Tibial artery (tissue), 4 donors: Measurements from ENCODE around the gene NHLRC2.

Experiments
- DNase-seq, 2 donors: peaks; one replicate each; pipeline ENCODE4 v3.0.0-alpha.2; 2019
- H3K27ac ChIP-seq, 2 donors: fragments of 200-600 bp; sonication (generic) in 1 of 2; 1 replicate in 1 of 2; 2 replicates in 1 of 2; pipeline ENCODE4 v1.5.1; 2018 to 2019; ENCODE audit warnings: mild to moderate bottlenecking in 1 of 2
- H3K27me3 ChIP-seq, 2 donors: fragments of 200-600 bp; sonication (generic) in 1 of 2; one replicate each; pipeline versions ENCODE4 v1.5.1 to v1.6.0; 2016 to 2019
- H3K36me3 ChIP-seq, 3 donors: fragments of 200-600 bp; sonication (generic) in 2 of 3; one replicate each; pipeline ENCODE4 v1.5.1; 2016 to 2019; ENCODE audit warnings: mild to moderate bottlenecking in 2 of 3
- H3K4me1 ChIP-seq, 4 donors: fragments of 200-600 bp; sonication (generic) in 2 of 4; 1 replicate in 3 of 4; 2 replicates in 1 of 4; pipeline ENCODE4 v1.5.1; 2016 to 2019
- H3K4me3 ChIP-seq, 2 donors: fragments of 200-600 bp; sonication (generic) in 1 of 2; 1 replicate in 1 of 2; 2 replicates in 1 of 2; pipeline ENCODE4 v1.5.1; 2018 to 2019; ENCODE audit warnings: mild to moderate bottlenecking in 2 of 2
- H3K9me3 ChIP-seq, 3 donors: fragments of 200-600 bp; sonication (generic) in 1 of 3; one replicate each; pipeline ENCODE4 v1.5.1; 2016 to 2019
- intact Hi-C: fragments of 100-400 bp; cut with DNase I; formaldehyde crosslinking; loops from one replicate; pipeline ENCODE4 v1.15.0; 2023; ENCODE audit warnings: low total_unique reads
- TF ChIP-seq, protein P1 (sequence below), 2 experiments: fragments of 200-600 bp in 1 of 2; fragments of 450-650 bp in 1 of 2; IDR thresholded peaks; one replicate each; pipeline ENCODE4 v1.5.1; 2017 to 2019; ENCODE audit warnings: antibody characterized with exemption in 2 of 2, mild to moderate bottlenecking in 1 of 2, moderate library complexity in 1 of 2

Gene NHLRC2

DNA sequence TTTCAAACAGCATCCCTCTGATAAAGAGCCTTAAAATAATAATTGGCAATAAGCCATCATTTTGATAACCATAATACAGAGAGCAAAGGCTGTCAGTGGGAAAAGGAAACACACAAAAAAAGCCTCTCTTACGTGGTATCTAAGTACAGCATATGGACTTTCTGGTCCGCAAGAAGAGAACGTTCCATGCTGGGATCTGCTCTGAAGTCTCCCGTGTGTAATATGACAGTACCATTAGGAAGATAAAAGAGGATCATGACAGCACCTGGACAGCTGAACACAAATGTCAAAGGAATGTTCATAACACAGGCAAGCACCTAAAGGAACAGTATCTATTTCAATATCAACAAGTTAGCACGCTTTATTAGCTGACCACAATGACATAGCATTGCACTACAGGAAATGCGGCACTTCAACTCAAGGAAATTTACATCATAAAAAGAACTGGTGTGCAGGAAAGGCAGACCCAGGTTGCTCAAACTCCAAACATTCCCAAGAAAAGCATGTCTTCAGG lies 10.4 kb upstream of the NHLRC2 start:
- no peak for DNase-seq
- Histone ChIP-seq H3K27ac (no peak overlapping the region), H3K36me3 (peaks cover 11 to 32% (median 28%) of the 10 kb centered on the region in 3 donors), H3K4me1 (no peaks in the 10 kb centered on the region), H3K27me3 (no peaks in the 10 kb centered on the region), H3K9me3 (no peaks in the 10 kb centered on the region), H3K4me3 (no peak overlapping the region)
- intact Hi-C loops = no loop called here
- TF ChIP-seq, protein P1, sequence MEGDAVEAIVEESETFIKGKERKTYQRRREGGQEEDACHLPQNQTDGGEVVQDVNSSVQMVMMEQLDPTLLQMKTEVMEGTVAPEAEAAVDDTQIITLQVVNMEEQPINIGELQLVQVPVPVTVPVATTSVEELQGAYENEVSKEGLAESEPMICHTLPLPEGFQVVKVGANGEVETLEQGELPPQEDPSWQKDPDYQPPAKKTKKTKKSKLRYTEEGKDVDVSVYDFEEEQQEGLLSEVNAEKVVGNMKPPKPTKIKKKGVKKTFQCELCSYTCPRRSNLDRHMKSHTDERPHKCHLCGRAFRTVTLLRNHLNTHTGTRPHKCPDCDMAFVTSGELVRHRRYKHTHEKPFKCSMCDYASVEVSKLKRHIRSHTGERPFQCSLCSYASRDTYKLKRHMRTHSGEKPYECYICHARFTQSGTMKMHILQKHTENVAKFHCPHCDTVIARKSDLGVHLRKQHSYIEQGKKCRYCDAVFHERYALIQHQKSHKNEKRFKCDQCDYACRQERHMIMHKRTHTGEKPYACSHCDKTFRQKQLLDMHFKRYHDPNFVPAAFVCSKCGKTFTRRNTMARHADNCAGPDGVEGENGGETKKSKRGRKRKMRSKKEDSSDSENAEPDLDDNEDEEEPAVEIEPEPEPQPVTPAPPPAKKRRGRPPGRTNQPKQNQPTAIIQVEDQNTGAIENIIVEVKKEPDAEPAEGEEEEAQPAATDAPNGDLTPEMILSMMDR (IDR thresholded peaks at IDR 0.05) = no peak

DNA sequence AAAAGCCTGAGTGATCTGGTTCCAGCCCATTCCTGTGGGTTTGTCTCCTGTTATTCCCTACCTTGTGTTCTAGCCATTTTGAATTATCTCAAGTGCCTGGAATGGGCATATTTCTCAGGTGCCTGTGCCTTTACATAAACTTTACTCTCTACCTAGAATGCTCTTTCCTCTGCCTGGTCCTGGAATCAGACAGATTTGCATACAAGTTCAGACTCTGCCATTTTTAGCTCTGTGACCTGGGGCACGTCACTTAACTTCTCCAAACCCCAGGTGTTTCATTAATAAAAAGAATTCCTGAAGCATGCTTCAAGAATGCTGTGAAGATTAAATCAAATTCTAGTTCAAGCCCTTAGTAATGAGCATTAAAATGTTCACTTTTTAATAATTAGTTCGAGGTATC lies 8.4 kb upstream of the NHLRC2 start:
- Histone ChIP-seq H3K4me1 (no peaks in the 10 kb centered on the region), H3K36me3 (peaks cover 11 to 29% (median 18%) of the 10 kb centered on the region in 3 donors), H3K27me3 (no peaks in the 10 kb centered on the region), H3K27ac (no peak overlapping the region), H3K9me3 (no peaks in the 10 kb centered on the region), H3K4me3 (no peak overlapping the region)
- intact Hi-C loops = no loop called here
- TF ChIP-seq, protein P1 (IDR thresholded peaks at IDR 0.05) = no peak
- DNase-seq = no peak

DNA sequence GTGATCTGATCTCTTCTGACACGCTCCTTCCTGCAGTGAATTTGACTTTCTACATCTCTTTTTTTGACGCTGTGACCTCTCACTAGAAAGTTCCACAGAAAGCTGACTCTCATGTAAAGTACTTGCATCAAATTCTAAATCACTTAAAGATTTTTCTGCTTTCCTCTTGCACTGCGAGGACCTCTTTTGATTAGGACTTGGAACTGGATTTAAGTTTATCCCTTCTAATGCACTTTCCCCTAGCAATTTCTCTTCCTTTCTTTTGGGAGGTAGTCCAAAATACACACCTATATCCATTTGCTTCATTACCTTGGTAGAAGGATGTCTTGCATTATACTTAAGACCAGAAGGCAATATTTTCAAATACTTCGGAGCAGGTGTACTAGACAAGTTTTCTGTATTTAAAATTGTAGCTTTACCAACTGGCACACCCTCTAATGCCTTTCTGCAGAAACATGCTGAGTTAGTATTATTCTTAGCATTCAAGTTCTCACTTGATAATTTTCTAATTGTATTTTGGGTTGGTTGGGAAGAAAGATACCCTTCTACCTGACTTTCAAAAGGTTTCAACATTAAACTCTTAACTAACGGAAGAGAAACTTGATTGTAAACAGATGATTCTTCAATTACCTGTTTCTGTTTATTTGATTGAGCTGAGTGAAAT lies 5.2 kb upstream of the NHLRC2 start:
- Histone ChIP-seq H3K36me3 (peaks cover 9 to 17% (median 17%) of the 10 kb centered on the region in 3 donors), H3K27ac (no peak overlapping the region), H3K27me3 (no peaks in the 10 kb centered on the region), H3K4me1 (peaks cover 0 to 17% (median 10%) of the 10 kb centered on the region in 4 donors), H3K9me3 (no peaks in the 10 kb centered on the region), H3K4me3 (no peak overlapping the region)
- TF ChIP-seq, protein P1 (IDR thresholded peaks at IDR 0.05) = no peak
- DNase-seq = no peak
- intact Hi-C loops = no loop called here

DNA sequence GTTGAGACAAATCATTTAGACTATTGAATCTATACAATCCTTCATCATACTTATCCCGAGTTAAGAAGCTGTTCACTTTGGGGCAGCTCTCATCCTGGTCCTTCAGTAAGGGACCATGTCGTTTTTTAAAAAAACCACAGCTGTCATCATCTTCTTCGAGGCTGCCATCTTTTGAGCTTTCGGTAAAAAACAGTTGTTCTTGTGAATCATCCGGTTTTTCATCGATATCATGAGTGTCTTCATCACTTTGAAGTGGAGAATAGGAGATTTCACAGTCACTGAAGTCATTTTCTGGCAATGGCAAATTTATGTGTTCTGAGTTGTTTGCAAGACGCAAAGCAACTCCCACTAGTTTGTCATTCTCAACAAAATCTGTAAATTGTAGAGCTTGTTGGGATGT lies 4.5 kb upstream of the NHLRC2 start:
- H3K9me3 ChIP-seq = no peaks in the 10 kb centered on the region
- H3K4me3 ChIP-seq = no peak overlapping the region
- intact Hi-C loops = no loop called here
- H3K4me1 ChIP-seq = peaks cover 0 to 17% (median 10%) of the 10 kb centered on the region in 4 donors
- DNase-seq = no peak
- H3K27me3 ChIP-seq = no peaks in the 10 kb centered on the region
- TF ChIP-seq, protein P1 (IDR thresholded peaks at IDR 0.05) = no peak
- no peak overlapping the region for H3K27ac ChIP-seq
- peaks cover 2 to 12% (median 10%) of the 10 kb centered on the region in 3 donors for H3K36me3 ChIP-seq

DNA sequence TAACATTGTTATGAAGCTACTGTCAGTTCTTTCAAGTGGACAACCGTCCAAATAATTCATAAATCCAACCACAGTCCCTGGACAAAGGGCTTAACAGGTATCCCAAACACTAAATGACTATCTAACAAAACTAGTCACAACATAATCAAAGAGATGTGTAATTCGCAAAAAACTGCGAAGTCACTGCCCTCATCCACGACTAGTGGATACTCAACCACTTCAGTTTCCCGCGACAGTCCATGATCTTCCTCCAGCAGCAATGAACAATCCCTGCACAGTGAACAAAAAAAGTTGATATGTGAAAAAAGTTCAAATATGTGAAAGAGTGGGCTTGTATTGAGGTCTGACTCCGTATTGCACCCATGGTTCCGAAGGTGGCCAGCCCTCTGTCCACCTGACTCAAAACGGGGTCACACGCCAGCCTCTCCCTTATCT lies 866 bp upstream of the NHLRC2 start:
- Histone ChIP-seq H3K4me1 (peaks cover 0 to 49% (median 24%) of the 10 kb centered on the region in 4 donors), H3K9me3 (no peaks in the 10 kb centered on the region), H3K36me3 (no peaks in the 10 kb centered on the region), H3K27ac (peak overlapping the region; percentile 74 to 87), H3K4me3 (peak overlapping the region; percentile 95 to 97), H3K27me3 (no peaks in the 10 kb centered on the region)
- TF ChIP-seq, protein P1 (IDR thresholded peaks at IDR 0.05) = no peak
- intact Hi-C loops = no loop called here
- DNase-seq = no peak
